GM21360 (cell line): ENCODE measurements around the gene NCBP2.

Source experiments
- ATAC-seq: cut with Tn5 transposase; IDR thresholded peaks from one replicate; pipeline ENCODE4 v1.9.1; 2021; ENCODE audit warnings: mild to moderate bottlenecking, moderate library complexity; ENCODE audit not compliant: unreplicated experiment

Gene NCBP2

GRCh38 chr3:196886144-196886543, 56.2 kb downstream of the NCBP2 start:
- no peak for ATAC-seq
